Caco-2 (cell line): ENCODE measurements around the gene GLTP. TPM values are rescaled to one million over a fixed set of nuclear protein-coding genes. Genes with fewer than 3 reads are reported as not detected.

Experiments
- BruUV-seq: library from RNA; stranded (reverse); fragments of 400-500 nt; replicated peaks from 2 replicates; lab custom pipeline; 2021; lab: Mats Ljungman, UMichigan
- CTCF ChIA-PET: fragments of 300-600 bp; sonication (Branson Sonifier 250); formaldehyde crosslinking; loops from one replicate; lab custom pipeline; 2022; ENCODE audit warnings: antibody characterized with exemption; lab: Charles Lee
- POLR2A ChIA-PET: fragments of 300-600 bp; sonication (Branson Sonifier 250); formaldehyde crosslinking; loops from one replicate; lab custom pipeline; 2022; ENCODE audit warnings: antibody characterized with exemption; lab: Charles Lee
- DNase-seq, 2 experiments: peaks; one replicate each; pipeline versions ENCODE4 v3.0.0 to v3.0.0-alpha.2; 2020 to 2022
- H3K27me3 ChIP-seq: replicated peaks from 2 replicates; pipeline ENCODE4 v1.6.0; 2011; ENCODE audit warnings: low read length; ENCODE audit not compliant: control insufficient read depth, insufficient read depth
- H3K36me3 ChIP-seq: 2 replicates; pipeline ENCODE4 v1.5.1; 2011; ENCODE audit warnings: low read length; ENCODE audit not compliant: control insufficient read depth, insufficient read depth
- H3K4me1 ChIP-seq: fragments of 250-450 bp; sonication (Bioruptor Pico); 2 replicates; pipeline ENCODE4 v1.5.1; 2020; ENCODE audit warnings: mild to moderate bottlenecking
- H3K4me3 ChIP-seq: 2 replicates; pipeline ENCODE4 v1.5.1; 2011; ENCODE audit warnings: low read depth, mild to moderate bottlenecking, control low read depth, low read length
- H3K9me3 ChIP-seq: fragments of 250-450 bp; sonication (Bioruptor Pico); 2 replicates; pipeline ENCODE4 v1.5.1; 2020; ENCODE audit warnings: mild to moderate bottlenecking, moderate library complexity
- H3K27ac Mint-ChIP-seq: one replicate; pipeline ENCODE4 v1.8.0; 2022; ENCODE audit warnings: mixed read lengths; ENCODE audit not compliant: unreplicated experiment
- H3K27me3 Mint-ChIP-seq: one replicate; pipeline ENCODE4 v1.8.0; 2022; ENCODE audit warnings: mixed read lengths; ENCODE audit not compliant: insufficient read depth, unreplicated experiment
- H3K36me3 Mint-ChIP-seq: one replicate; pipeline ENCODE4 v1.8.0; 2022; ENCODE audit warnings: mild to moderate bottlenecking, mixed read lengths; ENCODE audit not compliant: insufficient read depth, unreplicated experiment
- H3K4me1 Mint-ChIP-seq: one replicate; pipeline ENCODE4 v1.8.0; 2022; ENCODE audit warnings: low read depth, mixed read lengths; ENCODE audit not compliant: unreplicated experiment
- H3K4me3 Mint-ChIP-seq: one replicate; pipeline ENCODE4 v1.8.0; 2022; ENCODE audit warnings: mild to moderate bottlenecking, moderate library complexity, mixed read lengths; ENCODE audit not compliant: unreplicated experiment
- H3K9me3 Mint-ChIP-seq: one replicate; pipeline ENCODE4 v1.8.0; 2022; ENCODE audit warnings: mixed read lengths; ENCODE audit not compliant: unreplicated experiment
- intact Hi-C: fragments of 100-400 bp; cut with micrococcal nuclease; formaldehyde crosslinking; loops from one replicate; pipeline ENCODE4 v1.10.0; 2022; ENCODE audit not compliant: unreplicated experiment
- total RNA-seq: library from RNA; stranded (reverse); gene quantifications from 2 replicates; pipeline ENCODE4 v1.2.3, GENCODE V29; 2022
- TF ChIP-seq, protein P1 (sequence below), 2 experiments: fragments of 200-600 bp in 1 of 2; IDR thresholded peaks; 1 replicate in 1 of 2; 2 replicates in 1 of 2; pipeline versions ENCODE4 v1.5.1 to v1.8.0; 2011 to 2022; ENCODE audit warnings: antibody characterized with exemption in 1 of 2, control low read depth in 1 of 2, inconsistent platforms in 1 of 2, low read depth in 1 of 2, low read length in 1 of 2, mild to moderate bottlenecking in 1 of 2, moderate library complexity in 1 of 2; ENCODE audit not compliant: insufficient read depth in 1 of 2, severe bottlenecking in 1 of 2, unreplicated experiment in 1 of 2

GLTP gene
- total RNA-seq, 1 experiment from 2014 or later, result 14.9 TPM

DNA sequence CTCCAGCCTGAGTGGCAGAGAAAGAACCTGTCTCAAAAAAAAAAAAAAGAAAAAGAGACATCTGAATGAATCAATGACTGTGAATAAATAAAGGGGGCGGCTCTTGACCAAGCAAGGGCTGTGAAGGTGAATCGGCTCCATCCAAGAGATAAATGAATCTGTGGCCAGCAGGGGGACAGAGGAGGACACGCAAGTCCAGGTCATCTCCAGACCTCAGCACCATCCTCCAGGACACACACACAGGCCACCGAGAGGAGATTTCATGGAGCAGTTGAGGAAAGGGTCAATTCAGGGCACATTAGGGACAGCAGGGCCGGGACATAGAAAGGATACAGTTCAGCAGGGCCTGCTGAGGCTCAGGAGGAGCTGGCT is 68.7 kb downstream of the GLTP start:
- Mint-ChIP-seq H3K9me3 (no peaks in the 10 kb centered on the region), H3K36me3 (no peaks in the 10 kb centered on the region), H3K27me3 (no peaks in the 10 kb centered on the region), H3K4me1 (no peaks in the 10 kb centered on the region), H3K27ac (no peak overlapping the region), H3K4me3 (no peak overlapping the region)
- peak in 1 of 2 experiments; percentile 30 for DNase-seq
- no peaks in the 10 kb centered on the region for H3K4me1 ChIP-seq
- no peak overlapping the region for H3K4me3 ChIP-seq
- ChIA-PET CTCF (no interaction called here), POLR2A (no interaction called here)
- TF ChIP-seq, protein P1, sequence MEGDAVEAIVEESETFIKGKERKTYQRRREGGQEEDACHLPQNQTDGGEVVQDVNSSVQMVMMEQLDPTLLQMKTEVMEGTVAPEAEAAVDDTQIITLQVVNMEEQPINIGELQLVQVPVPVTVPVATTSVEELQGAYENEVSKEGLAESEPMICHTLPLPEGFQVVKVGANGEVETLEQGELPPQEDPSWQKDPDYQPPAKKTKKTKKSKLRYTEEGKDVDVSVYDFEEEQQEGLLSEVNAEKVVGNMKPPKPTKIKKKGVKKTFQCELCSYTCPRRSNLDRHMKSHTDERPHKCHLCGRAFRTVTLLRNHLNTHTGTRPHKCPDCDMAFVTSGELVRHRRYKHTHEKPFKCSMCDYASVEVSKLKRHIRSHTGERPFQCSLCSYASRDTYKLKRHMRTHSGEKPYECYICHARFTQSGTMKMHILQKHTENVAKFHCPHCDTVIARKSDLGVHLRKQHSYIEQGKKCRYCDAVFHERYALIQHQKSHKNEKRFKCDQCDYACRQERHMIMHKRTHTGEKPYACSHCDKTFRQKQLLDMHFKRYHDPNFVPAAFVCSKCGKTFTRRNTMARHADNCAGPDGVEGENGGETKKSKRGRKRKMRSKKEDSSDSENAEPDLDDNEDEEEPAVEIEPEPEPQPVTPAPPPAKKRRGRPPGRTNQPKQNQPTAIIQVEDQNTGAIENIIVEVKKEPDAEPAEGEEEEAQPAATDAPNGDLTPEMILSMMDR (IDR thresholded peaks at IDR 0.05; ENCODE audit: insufficient read depth in 1 of 2, low read depth in 1 of 2, low read length in 1 of 2, severe bottlenecking in 1 of 2, unreplicated experiment in 1 of 2), result peak in 1 of 2 experiments; percentile 28
- no peaks in the 10 kb centered on the region for H3K36me3 ChIP-seq
- H3K27me3 ChIP-seq, result no peaks in the 10 kb centered on the region
- BruUV-seq, result no TSS peak
- no peaks in the 10 kb centered on the region for H3K9me3 ChIP-seq
- intact Hi-C loops, result no loop called here

DNA sequence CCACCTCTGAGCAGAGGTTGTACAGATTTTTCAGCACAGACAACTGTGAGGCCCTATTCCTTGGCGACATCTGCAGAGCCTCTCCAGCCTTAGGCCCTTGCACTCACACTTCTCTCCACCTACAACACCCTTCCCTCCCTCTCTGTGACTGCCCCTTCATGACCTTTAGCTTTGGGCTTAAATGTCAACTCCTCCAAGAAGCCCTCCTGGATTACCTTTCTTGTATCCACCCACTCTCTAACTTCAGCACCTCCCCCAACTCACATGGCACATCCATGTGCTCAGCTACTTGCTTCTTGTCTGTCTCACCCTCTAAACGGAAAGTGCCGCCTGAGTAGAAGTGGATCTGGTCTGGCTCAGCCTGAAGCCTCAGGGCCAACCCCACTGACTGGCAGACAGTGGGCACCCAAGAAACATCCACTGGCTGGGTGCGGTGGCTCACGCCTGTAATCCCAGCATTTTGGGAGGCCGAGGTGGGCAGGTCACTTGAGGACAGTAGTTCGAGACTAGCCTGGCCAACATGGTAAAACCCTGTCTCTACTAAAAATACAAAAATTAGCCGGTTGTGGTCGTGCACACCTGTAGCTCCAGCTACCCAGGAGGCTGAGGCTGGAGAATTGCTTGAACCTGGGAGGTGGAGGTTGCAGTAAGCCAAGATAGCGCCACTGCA is 69.3 kb downstream of the GLTP start:
- POLR2A ChIA-PET, result no interaction called here
- H3K4me3 Mint-ChIP-seq, result no peak overlapping the region

DNA sequence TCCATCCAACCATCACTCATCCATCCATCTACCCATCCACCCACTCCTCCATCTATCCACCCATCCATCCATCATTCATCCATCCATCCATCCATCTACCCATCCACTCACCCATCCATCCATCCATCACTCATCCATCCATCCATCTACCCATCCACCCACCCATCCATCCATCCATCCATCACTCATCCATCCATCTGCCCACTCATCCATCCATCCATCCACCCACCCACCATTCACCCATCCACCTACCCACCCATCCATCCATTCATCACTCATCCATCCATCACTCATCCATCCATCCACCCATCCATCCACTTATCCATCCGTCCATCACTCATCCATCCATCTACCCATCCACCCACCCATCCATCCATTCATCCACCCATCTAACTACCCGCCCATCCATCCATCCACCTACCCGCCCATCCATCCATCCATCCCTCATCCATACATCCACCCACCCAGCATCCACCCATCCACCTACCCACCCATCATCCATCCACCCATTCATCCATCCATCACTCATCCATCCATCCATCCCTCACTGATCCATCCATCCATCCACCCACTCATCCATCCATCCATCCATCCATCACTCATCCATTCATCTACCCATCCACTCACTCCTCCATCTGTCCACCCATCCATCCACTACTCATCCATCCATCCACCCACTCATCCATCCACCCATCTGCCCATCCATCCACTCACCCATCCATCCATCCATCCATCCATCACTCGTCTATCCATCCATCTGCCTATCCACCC is 71.3 kb downstream of the GLTP start:
- no peaks in the 10 kb centered on the region for H3K9me3 Mint-ChIP-seq
- peaks cover 4% of the 10 kb centered on the region for H3K27me3 Mint-ChIP-seq
- DNase-seq, result no peak
- BruUV-seq, result no TSS peak
- no peak overlapping the region for H3K27ac Mint-ChIP-seq
- intact Hi-C loops, result no loop called here
- no peak overlapping the region for H3K4me3 ChIP-seq
- H3K36me3 Mint-ChIP-seq, result no peaks in the 10 kb centered on the region
- no peaks in the 10 kb centered on the region for H3K36me3 ChIP-seq
- no peak overlapping the region for H3K4me3 Mint-ChIP-seq
- H3K27me3 ChIP-seq, result no peaks in the 10 kb centered on the region
- ChIA-PET CTCF (interaction anchor here (5.2 kb wide), 1 partner anchor 37 kb away, joined by 43 read pairs; no protein-coding TSS in a partner anchor), POLR2A (no interaction called here)
- no peaks in the 10 kb centered on the region for H3K4me1 Mint-ChIP-seq
- H3K9me3 ChIP-seq, result no peaks in the 10 kb centered on the region
- no peaks in the 10 kb centered on the region for H3K4me1 ChIP-seq
- TF ChIP-seq, protein P1 (IDR thresholded peaks at IDR 0.05; ENCODE audit: insufficient read depth in 1 of 2, low read depth in 1 of 2, low read length in 1 of 2, severe bottlenecking in 1 of 2, unreplicated experiment in 1 of 2), result no peak

More for the DNA sequence above, 69.3 kb downstream of the GLTP start:
- Mint-ChIP-seq H3K36me3 (no peaks in the 10 kb centered on the region), H3K27me3 (no peaks in the 10 kb centered on the region), H3K9me3 (no peaks in the 10 kb centered on the region), H3K27ac (no peak overlapping the region), H3K4me1 (no peaks in the 10 kb centered on the region)
- Histone ChIP-seq H3K4me1 (no peaks in the 10 kb centered on the region), H3K9me3 (no peaks in the 10 kb centered on the region), H3K36me3 (no peaks in the 10 kb centered on the region), H3K27me3 (no peaks in the 10 kb centered on the region), H3K4me3 (no peak overlapping the region)
- no TSS peak for BruUV-seq
- DNase-seq, result no peak
- intact Hi-C loops, result no loop called here
- CTCF ChIA-PET, result no interaction called here
- TF ChIP-seq, protein P1 (IDR thresholded peaks at IDR 0.05; ENCODE audit: insufficient read depth in 1 of 2, low read depth in 1 of 2, low read length in 1 of 2, severe bottlenecking in 1 of 2, unreplicated experiment in 1 of 2), result no peak
